Left lung (tissue), 10 donors: ENCODE results near the gene FGFRL1. TPM values are rescaled to one million over a fixed set of nuclear protein-coding genes. Genes with fewer than 3 reads are reported as not detected.
"Not testable (repeated sequence)": the region's sequence is repeated elsewhere in the genome, so short reads cannot be mapped to it uniquely, and the experiment has no call there.

Source experiments
- ATAC-seq: fragments of 200-7000 bp; cut with Tn5 transposase; one replicate; pipeline ENCODE4 v1.9.1; 2020; ENCODE audit warnings: moderate library complexity
- DNase-seq, 4 donors: peaks; one replicate each; pipeline ENCODE4 v3.0.0-alpha.2; 2013 to 2020
- H3K27ac ChIP-seq, 2 donors: fragments of 200-600 bp; sonication (generic) in 1 of 2; one replicate each; pipeline versions ENCODE4 v1.5.0 to v1.8.0; 2020 to 2021
- H3K27me3 ChIP-seq, 2 donors: fragments of 200-600 bp; sonication (generic) in 1 of 2; one replicate each; pipeline versions ENCODE4 v1.5.0 to v1.8.0; 2020 to 2021
- H3K36me3 ChIP-seq, 2 donors: fragments of 200-600 bp; sonication (generic) in 1 of 2; one replicate each; pipeline versions ENCODE4 v1.5.0 to v1.8.0; 2020 to 2021
- H3K4me1 ChIP-seq, 2 donors: fragments of 200-600 bp; one replicate each; pipeline ENCODE4 v1.8.0; 2021
- H3K4me3 ChIP-seq, 2 donors: fragments of 200-600 bp; sonication (generic) in 1 of 2; one replicate each; pipeline versions ENCODE4 v1.5.0 to v1.8.0; 2020 to 2021; ENCODE audit warnings: mild to moderate bottlenecking in 1 of 2
- H3K9me3 ChIP-seq, 2 donors: fragments of 200-600 bp; sonication (generic) in 1 of 2; one replicate each; pipeline versions ENCODE4 v1.5.0 to v1.8.0; 2020 to 2021
- CTCF ChIP-seq, 2 donors: fragments of 200-600 bp; sonication (generic) in 1 of 2; IDR thresholded peaks; one replicate each; pipeline versions ENCODE4 v1.5.0 to v1.8.0; 2021; ENCODE audit warnings: antibody characterized with exemption in 2 of 2
- intact Hi-C, 2 donors: fragments of 100-400 bp; cut with DNase I; formaldehyde crosslinking; loops; one replicate each; pipeline versions ENCODE4 v1.11.2 to v1.14.2; 2022
- polyA plus RNA-seq, 6 donors: library from polyadenylated mRNA; unstranded; fragments of 120-200 nt; gene quantifications; one replicate each; pipeline ENCODE4 v1.2.1, GENCODE V29; 2013; ENCODE audit not compliant: insufficient read length in 6 of 6
- total RNA-seq, 2 donors: library from RNA; stranded (reverse); fragmentation: NEBNext Ultra II Directional; extraction: Animal tissue kit (Norgen Biotek cat#: 25700); gene quantifications; one replicate each; pipeline ENCODE4 v1.2.1, GENCODE V29; 2021
- donor health status: DM: no; HTN: yes; CAD: no.
- donor health status: DM: no; HTN: no; CAD: no.

The FGFRL1 gene
- total and polyA plus RNA-seq, 8 donors, result 16.3 to 31.2 (median 21.3) TPM

GRCh38 chr4:974668-975067, 36.8 kb upstream of the FGFRL1 start:
- Histone ChIP-seq H3K9me3 (no peaks in the 10 kb centered on the region), H3K4me3 (no peak overlapping the region), H3K36me3 (no peaks in the 10 kb centered on the region), H3K4me1 (peaks cover 12 to 46% of the 10 kb centered on the region in 2 donors), H3K27me3 (no peaks in the 10 kb centered on the region), H3K27ac (no peak overlapping the region)
- ATAC-seq, result no peak
- no peak for TF ChIP-seq CTCF (IDR thresholded peaks at IDR 0.05)
- intact Hi-C loops, result no loop called here
- peak in 1 of 4 donors; percentile 60 for DNase-seq

- ATAC-seq, H3K27me3 ChIP-seq, intact Hi-C loops, H3K27ac ChIP-seq, H3K36me3 ChIP-seq, H3K9me3 ChIP-seq, H3K4me3 ChIP-seq: not testable (repeated sequence)
- DNase-seq, result peak in 1 of 4 donors; percentile 46
- H3K4me1 ChIP-seq, result peaks cover 12 to 45% of the 10 kb centered on the region in 2 donors
These were observed 35.4 kb upstream of the FGFRL1 start for GRCh38 chr4:976016-976415.

- Histone ChIP-seq H3K36me3 (no peaks in the 10 kb centered on the region), H3K4me1 (peaks cover 0 to 21% of the 10 kb centered on the region in 2 donors), H3K27ac (peak overlapping the region in 1 of 2 donors; percentile 64), H3K4me3 (no peak overlapping the region), H3K9me3 (no peaks in the 10 kb centered on the region), H3K27me3 (no peaks in the 10 kb centered on the region)
- ATAC-seq (peak; percentile 60), DNase-seq (peak in 2 of 4 donors; percentile 37 to 77)
- TF ChIP-seq CTCF (IDR thresholded peaks at IDR 0.05), result no peak
- intact Hi-C loops, result no loop called here
These were observed 32.3 kb upstream of the FGFRL1 start for GRCh38 chr4:978957-979701.

- no peaks in the 10 kb centered on the region for H3K9me3 ChIP-seq
- H3K36me3 ChIP-seq, result no peaks in the 10 kb centered on the region
- peaks cover 8 to 46% of the 10 kb centered on the region in 2 donors for H3K4me1 ChIP-seq
- H3K4me3 ChIP-seq, result no peak overlapping the region
- intact Hi-C loops, result no loop called here
- ATAC-seq (no peak), DNase-seq (peak in 1 of 4 donors; percentile 45)
- no peak overlapping the region for H3K27ac ChIP-seq
- no peak for TF ChIP-seq CTCF (IDR thresholded peaks at IDR 0.05)
- no peaks in the 10 kb centered on the region for H3K27me3 ChIP-seq
These were observed 29.1 kb upstream of the FGFRL1 start for GRCh38 chr4:982291-982690.

GRCh38 chr4:982814-983213, 28.6 kb upstream of the FGFRL1 start:
- peak in 1 of 4 donors; percentile 29 for DNase-seq
- Histone ChIP-seq H3K9me3 (no peaks in the 10 kb centered on the region), H3K27me3 (no peaks in the 10 kb centered on the region), H3K4me1 (peaks cover 12 to 51% of the 10 kb centered on the region in 2 donors), H3K27ac (no peak overlapping the region), H3K36me3 (no peaks in the 10 kb centered on the region), H3K4me3 (no peak overlapping the region)
- ATAC-seq, result no peak
- intact Hi-C loops, result no loop called here
- no peak for TF ChIP-seq CTCF (IDR thresholded peaks at IDR 0.05)
